ENCODE results near the gene IFT172. TPM values are rescaled to one million over a fixed set of nuclear protein-coding genes. Genes with fewer than 3 reads are reported as not detected.

Gene IFT172
- total RNA-seq, 1 donor from 2014 or later, result 38.4 TPM

DNA sequence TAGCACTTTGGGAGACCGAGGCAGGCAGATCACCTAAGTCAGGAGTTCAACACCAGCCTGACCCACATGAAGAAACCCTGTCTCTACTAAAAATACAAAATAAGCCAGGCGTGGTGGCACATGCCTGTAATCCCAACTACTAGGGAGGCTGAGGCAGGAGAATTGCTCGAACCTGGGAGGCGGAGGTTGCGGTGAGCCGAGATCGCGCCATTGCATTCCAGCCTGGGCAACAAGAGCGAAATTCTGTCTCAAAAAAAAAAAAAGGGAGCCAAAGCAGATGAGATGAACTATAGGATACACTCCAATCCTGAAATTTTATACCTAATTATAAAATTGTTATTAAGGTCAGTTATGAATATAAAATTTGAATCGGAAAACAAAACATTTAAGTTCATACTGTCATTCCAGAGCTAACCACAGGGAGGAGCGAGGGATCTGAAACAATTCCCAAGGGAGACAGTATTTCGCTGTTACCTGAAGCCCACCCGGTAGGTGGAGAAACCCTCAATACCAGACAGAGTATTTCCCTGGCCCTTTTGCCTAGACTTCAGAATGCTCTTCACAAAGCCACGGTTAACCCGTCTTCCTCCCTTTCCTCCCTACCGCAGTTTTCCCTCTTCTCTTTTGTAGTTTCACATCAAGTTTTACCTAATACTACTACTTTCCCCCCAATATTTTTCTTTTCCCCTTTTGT, 81.6 kb downstream of the IFT172 start:
- Mint-ChIP-seq H3K36me3 (ENCODE audit: low read depth) (peaks cover 5% of the 10 kb centered on the region), H3K9me3 (peaks cover 6% of the 10 kb centered on the region), H3K4me3 (peak overlapping the region; percentile 96), H3K4me1 (peaks cover 36% of the 10 kb centered on the region), H3K27me3 (ENCODE audit: low read depth) (peaks cover 4% of the 10 kb centered on the region), H3K27ac (ENCODE audit: unreplicated experiment) (peak overlapping the region; percentile 86)
- TF ChIP-seq, protein P1, sequence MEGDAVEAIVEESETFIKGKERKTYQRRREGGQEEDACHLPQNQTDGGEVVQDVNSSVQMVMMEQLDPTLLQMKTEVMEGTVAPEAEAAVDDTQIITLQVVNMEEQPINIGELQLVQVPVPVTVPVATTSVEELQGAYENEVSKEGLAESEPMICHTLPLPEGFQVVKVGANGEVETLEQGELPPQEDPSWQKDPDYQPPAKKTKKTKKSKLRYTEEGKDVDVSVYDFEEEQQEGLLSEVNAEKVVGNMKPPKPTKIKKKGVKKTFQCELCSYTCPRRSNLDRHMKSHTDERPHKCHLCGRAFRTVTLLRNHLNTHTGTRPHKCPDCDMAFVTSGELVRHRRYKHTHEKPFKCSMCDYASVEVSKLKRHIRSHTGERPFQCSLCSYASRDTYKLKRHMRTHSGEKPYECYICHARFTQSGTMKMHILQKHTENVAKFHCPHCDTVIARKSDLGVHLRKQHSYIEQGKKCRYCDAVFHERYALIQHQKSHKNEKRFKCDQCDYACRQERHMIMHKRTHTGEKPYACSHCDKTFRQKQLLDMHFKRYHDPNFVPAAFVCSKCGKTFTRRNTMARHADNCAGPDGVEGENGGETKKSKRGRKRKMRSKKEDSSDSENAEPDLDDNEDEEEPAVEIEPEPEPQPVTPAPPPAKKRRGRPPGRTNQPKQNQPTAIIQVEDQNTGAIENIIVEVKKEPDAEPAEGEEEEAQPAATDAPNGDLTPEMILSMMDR (conservative IDR thresholded peaks at IDR 0.05), result peak; percentile 74
- DNase-seq (ENCODE audit: low read depth, low spot score), result peak; percentile 29

DNA sequence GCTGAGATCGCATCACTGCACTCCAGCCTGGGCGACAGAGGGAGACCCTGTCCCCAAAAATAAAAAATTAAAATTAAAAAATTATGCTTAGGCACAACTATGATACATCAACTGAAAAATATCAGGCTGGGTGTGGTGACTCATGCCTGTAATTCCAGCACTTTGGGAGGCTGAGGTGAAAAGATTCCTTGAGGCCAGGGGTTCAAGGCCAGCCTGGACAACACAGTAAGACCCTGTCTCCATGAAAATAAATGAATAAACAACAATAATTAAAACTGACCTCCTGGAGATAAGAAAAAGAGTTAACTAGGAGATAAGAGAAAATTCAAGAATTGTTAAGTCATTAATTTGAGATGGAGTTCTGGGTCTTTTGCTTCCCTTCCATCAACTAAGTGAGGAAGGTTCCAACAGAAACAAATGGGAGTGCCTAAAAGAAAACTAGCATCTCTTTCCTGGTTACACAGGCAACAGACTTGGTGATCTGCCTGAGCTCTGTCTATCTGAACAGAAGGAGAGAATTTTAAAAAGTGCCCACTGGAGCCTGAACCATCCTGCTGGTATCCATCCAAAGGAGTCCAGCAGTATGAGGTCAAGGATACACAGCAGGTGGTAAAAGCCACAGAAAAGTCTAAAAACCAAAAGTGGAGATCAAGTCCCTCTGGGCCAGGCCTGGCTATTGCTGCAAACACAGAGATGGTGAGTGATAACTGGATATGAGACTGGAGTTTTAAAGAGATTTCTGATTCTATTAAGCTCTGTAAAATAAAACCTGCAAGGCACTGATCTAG, 89.0 kb downstream of the IFT172 start:
- Mint-ChIP-seq H3K27me3 (ENCODE audit: low read depth) (no peaks in the 10 kb centered on the region), H3K4me3 (no peak overlapping the region), H3K36me3 (ENCODE audit: low read depth) (peaks cover 6% of the 10 kb centered on the region), H3K4me1 (peaks cover 11% of the 10 kb centered on the region), H3K9me3 (no peaks in the 10 kb centered on the region), H3K27ac (ENCODE audit: unreplicated experiment) (no peak overlapping the region)
- DNase-seq (ENCODE audit: low read depth, low spot score), result no peak
- TF ChIP-seq, protein P1 (conservative IDR thresholded peaks at IDR 0.05), result no peak

DNA sequence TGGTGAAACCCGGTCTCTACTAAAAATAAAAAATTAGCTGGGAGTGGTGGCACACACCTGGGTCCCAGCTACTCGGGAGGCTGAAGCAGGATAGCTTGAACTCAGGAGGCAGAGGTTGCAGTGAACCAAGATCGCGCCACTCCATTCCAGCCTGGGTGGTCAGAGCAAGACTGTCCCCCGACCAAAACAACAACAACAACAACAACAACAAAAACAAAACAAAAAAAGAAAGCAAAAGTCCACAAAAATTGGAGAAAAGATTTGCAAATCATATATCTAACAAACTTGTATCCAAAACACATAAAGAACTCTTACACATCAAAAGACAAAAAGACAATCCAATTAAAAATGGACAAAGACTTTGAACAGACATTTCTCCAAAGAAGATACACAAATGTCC, 90.6 kb downstream of the IFT172 start:
- no peak overlapping the region for H3K4me3 Mint-ChIP-seq
- H3K9me3 Mint-ChIP-seq, result no peaks in the 10 kb centered on the region
- DNase-seq (ENCODE audit: low read depth, low spot score), result no peak
- H3K27ac Mint-ChIP-seq (ENCODE audit: unreplicated experiment), result no peak overlapping the region
- H3K36me3 Mint-ChIP-seq (ENCODE audit: low read depth), result peaks cover 6% of the 10 kb centered on the region
- no peaks in the 10 kb centered on the region for H3K27me3 Mint-ChIP-seq (ENCODE audit: low read depth)
- peaks cover 11% of the 10 kb centered on the region for H3K4me1 Mint-ChIP-seq
- TF ChIP-seq, protein P1 (conservative IDR thresholded peaks at IDR 0.05), result no peak

Other genes starting within 250 kb of the IFT172 start
- 0.48 and 0.93 TPM in 2 replicates for gene SLC30A3, start 226.7 kb downstream of the IFT172 start, total RNA-seq
- gene DNAJC5G, start 214.3 kb downstream of the IFT172 start, total RNA-seq, result not detected in 2 replicates
- gene TRIM54, start 207.3 kb downstream of the IFT172 start, total RNA-seq, result not detected in 2 replicates
- gene UCN, start 181.3 kb downstream of the IFT172 start, total RNA-seq, result 1.6 and 1.9 TPM in 2 replicates
- gene MPV17, start 166.6 kb downstream of the IFT172 start, total RNA-seq, result 84.5 and 90.7 TPM in 2 replicates
- gene GTF3C2, start 133.0 kb downstream of the IFT172 start, total RNA-seq, result 109 and 114 TPM in 2 replicates
- gene EIF2B4, start 119.4 kb downstream of the IFT172 start, total RNA-seq, result 72.5 TPM in 2 replicates
- gene SNX17, start 119.1 kb downstream of the IFT172 start, total RNA-seq, result 104 and 109 TPM in 2 replicates
- 26.5 and 27.9 TPM in 2 replicates for gene ZNF513, start 109.0 kb downstream of the IFT172 start, total RNA-seq
- 157 and 163 TPM in 2 replicates for gene PPM1G, start 80.2 kb downstream of the IFT172 start, total RNA-seq
- gene NRBP1, start 61.1 kb downstream of the IFT172 start, total RNA-seq, result 107 TPM in 2 replicates
- gene KRTCAP3, start 47.4 kb downstream of the IFT172 start, total RNA-seq, result 5.5 and 6.9 TPM in 2 replicates
- gene FNDC4, start 5.5 kb upstream of the IFT172 start, total RNA-seq, result 14.2 and 17.4 TPM in 2 replicates
- 0.42 TPM in 1 of 2 replicates, not detected in the other for gene GCKR, start 7.1 kb upstream of the IFT172 start, total RNA-seq
- gene ZNF512, start 93.3 kb upstream of the IFT172 start, total RNA-seq, result 58.2 and 63.3 TPM in 2 replicates
- gene CCDC121, start 139.3 kb upstream of the IFT172 start, total RNA-seq, result 5.8 and 6.0 TPM in 2 replicates
- gene GPN1, start 139.3 kb upstream of the IFT172 start, total RNA-seq, result 46.1 and 48.3 TPM in 2 replicates
- 32.4 and 33.8 TPM in 2 replicates for gene SUPT7L, start 173.9 kb upstream of the IFT172 start, total RNA-seq
- gene SLC4A1AP, start 174.1 kb upstream of the IFT172 start, total RNA-seq, result 19.0 and 19.1 TPM in 2 replicates